ENCODE results near the gene TPD52L1.

DNA sequence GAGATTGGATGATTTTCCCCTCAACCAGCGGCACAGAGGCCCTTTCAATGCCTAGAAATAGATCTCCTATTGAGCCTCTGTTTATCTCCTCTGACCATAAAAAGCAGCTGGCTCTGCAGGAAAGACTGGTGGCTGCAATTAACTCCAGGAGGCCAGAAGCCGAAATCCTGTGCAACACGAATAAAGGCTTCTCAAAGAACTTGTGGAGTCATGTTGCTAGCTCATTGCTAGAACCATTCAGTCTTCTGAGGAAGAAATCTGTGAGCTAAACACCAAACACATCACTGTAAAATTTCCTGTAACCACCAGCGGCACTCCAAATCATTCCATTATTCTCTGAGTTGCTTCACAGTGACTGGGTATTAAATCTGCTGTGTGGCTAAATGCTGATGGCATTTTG, 49.1 kb upstream of the TPD52L1 start:
- no peak for TF ChIP-seq EZH2phosphoT487 (IDR thresholded peaks at IDR 0.05; ENCODE audit: borderline replicate concordance, low read length)
- no peak for TF ChIP-seq CTCF (IDR thresholded peaks at IDR 0.05; ENCODE audit: low read depth, low read length, poor library complexity, severe bottlenecking)
